ENCODE measurements around the gene PI4K2B.
"Not testable (repeated sequence)": the region's sequence is repeated elsewhere in the genome, so short reads cannot be mapped to it uniquely, and the experiment has no call there.

PI4K2B gene

GRCh38 chr4:25308306-25308705 is 74.5 kb downstream of the PI4K2B start:
- DNase-seq = no peak

GRCh38 chr4:25308761-25309160 is 74.9 kb downstream of the PI4K2B start:
- DNase-seq = no peak

- DNase-seq = no peak
These were observed 76.4 kb downstream of the PI4K2B start for GRCh38 chr4:25310066-25310802.

- no peak for DNase-seq
These were observed 77.0 kb downstream of the PI4K2B start for GRCh38 chr4:25310803-25311166.

- DNase-seq = peak; percentile 58
These were observed 78.8 kb downstream of the PI4K2B start, which contains the start of gene ZCCHC4 for GRCh38 chr4:25312496-25313200. TSS of gene ZCCHC4 (plus strand) at chr4:25312774. CDS start at chr4:25312810, 36 bp downstream.

GRCh38 chr4:25313201-25313895 is 79.5 kb downstream of the PI4K2B start:
- DNase-seq = no peak

- no peak for DNase-seq
These were observed 86.5 kb downstream of the PI4K2B start for GRCh38 chr4:25320336-25320735.

GRCh38 chr4:25320773-25321172 is 86.9 kb downstream of the PI4K2B start:
- no peak for DNase-seq

- DNase-seq = no peak
These were observed 87.9 kb downstream of the PI4K2B start for GRCh38 chr4:25321703-25322102.

GRCh38 chr4:25328463-25328862 is 94.6 kb downstream of the PI4K2B start:
- DNase-seq = not testable (repeated sequence)

Data from NCI-H2029 treated with DMSO at 0.1 percent for 48 hours (cell line).